ENCODE measurements around the gene GNAT3. TPM values are rescaled to one million over a fixed set of nuclear protein-coding genes. Genes with fewer than 3 reads are reported as not detected.

GNAT3 gene
- total RNA-seq, 4 donors from 2014 or later: 1.5 to 2.1 TPM; not detected in 2

DNA sequence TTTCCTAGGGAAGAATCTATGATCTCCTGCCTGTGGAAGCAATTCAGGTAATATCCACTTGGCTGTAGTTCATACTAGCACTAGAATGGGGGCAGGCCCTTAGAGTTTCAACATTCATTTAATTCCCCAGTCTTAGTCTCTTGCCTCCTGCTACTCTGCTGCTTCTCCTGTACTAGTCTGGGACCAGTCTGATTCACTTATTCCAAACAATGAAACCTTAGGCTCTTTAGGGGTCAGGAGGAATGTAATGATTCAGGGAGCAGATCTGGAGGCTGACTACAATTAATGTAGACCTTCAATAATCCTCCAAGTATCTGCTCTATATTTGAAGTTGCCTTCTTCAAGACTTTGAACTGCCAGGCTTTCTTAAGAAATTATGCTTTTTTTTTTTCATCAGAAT lies 101.8 kb downstream of the GNAT3 start:
- TF ChIP-seq, protein P1, sequence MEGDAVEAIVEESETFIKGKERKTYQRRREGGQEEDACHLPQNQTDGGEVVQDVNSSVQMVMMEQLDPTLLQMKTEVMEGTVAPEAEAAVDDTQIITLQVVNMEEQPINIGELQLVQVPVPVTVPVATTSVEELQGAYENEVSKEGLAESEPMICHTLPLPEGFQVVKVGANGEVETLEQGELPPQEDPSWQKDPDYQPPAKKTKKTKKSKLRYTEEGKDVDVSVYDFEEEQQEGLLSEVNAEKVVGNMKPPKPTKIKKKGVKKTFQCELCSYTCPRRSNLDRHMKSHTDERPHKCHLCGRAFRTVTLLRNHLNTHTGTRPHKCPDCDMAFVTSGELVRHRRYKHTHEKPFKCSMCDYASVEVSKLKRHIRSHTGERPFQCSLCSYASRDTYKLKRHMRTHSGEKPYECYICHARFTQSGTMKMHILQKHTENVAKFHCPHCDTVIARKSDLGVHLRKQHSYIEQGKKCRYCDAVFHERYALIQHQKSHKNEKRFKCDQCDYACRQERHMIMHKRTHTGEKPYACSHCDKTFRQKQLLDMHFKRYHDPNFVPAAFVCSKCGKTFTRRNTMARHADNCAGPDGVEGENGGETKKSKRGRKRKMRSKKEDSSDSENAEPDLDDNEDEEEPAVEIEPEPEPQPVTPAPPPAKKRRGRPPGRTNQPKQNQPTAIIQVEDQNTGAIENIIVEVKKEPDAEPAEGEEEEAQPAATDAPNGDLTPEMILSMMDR (IDR thresholded peaks at IDR 0.05): no peak
- TF ChIP-seq POLR2A (IDR thresholded peaks at IDR 0.05): no peak

More for the DNA sequence above, 101.8 kb downstream of the GNAT3 start:
- H3K27me3 ChIP-seq: no peaks in the 10 kb centered on the region
- no peak overlapping the region for H3K4me3 ChIP-seq
- H3K9me3 ChIP-seq: no peaks in the 10 kb centered on the region
- H3K4me1 ChIP-seq: no peaks in the 10 kb centered on the region
- no peak overlapping the region for H3K27ac ChIP-seq
- no peaks in the 10 kb centered on the region for H3K36me3 ChIP-seq
- no peak for DNase-seq

Other genes with a start within 250 kb of the GNAT3 start
- gene CD36, start 126.6 kb upstream of the GNAT3 start, total RNA-seq: 10 to 100 TPM in 3 of 4 donors, 1 to 10 TPM in 1; 8.9 to 35.5 (median 24.4) TPM

Measured in Peyer's patch (tissue), 4 donors.